HepG2 (cell line): ENCODE results near the gene PRKG1. TPM values are rescaled to one million over a fixed set of nuclear protein-coding genes. Genes with fewer than 3 reads are reported as not detected.

ENCODE experiments used
- BRCA1 ChIP-seq: sonication (generic); formaldehyde crosslinking; IDR thresholded peaks from 2 replicates; pipeline ENCODE4 v1.4.0; 2020; ENCODE audit warnings: missing genetic modification reagents
- HMGA1 ChIP-seq: sonication (generic); formaldehyde crosslinking; conservative IDR thresholded peaks from 2 replicates; pipeline ENCODE4 v1.4.0; 2020; ENCODE audit warnings: missing genetic modification reagents
- MZF1 ChIP-seq: sonication (generic); formaldehyde crosslinking; IDR thresholded peaks from 2 replicates; pipeline ENCODE4 v1.8.1; 2023; ENCODE audit warnings: mild to moderate bottlenecking, missing genetic modification reagents, borderline replicate concordance
- THAP11 ChIP-seq: IDR thresholded peaks from 2 replicates; pipeline ENCODE4 v1.6.1; 2016; ENCODE audit warnings: missing biosample characterization, missing genetic modification reagents
- ZNF639 ChIP-seq: conservative IDR thresholded peaks from 2 replicates; pipeline ENCODE4 v1.6.1; 2018; ENCODE audit warnings: missing genetic modification reagents
- ZNF713 ChIP-seq: sonication (generic); formaldehyde crosslinking; IDR thresholded peaks from 2 replicates; pipeline ENCODE4 v1.4.0; 2020; ENCODE audit warnings: mild to moderate bottlenecking, missing genetic modification reagents
- polyA plus RNA-seq, 8 experiments: library from polyadenylated mRNA; depleted of rRNA in 3 of 8; stranded (reverse) in 7 of 8; unstranded in 1 of 8; fragments of >200 nt; fragmentation: Illumina TruSeq in 4 of 8; extraction: Trizol in 4 of 8; gene quantifications; 2 replicates each; pipeline versions ENCODE4 v1.2.1 to v1.2.3, GENCODE V29; 2011 to 2016; ENCODE audit warnings: low read depth in 4 of 8, missing spikeins in 1 of 8, mixed read lengths in 1 of 8; ENCODE audit not compliant: insufficient read depth in 1 of 8
- total RNA-seq, 5 experiments: library from RNA; depleted of rRNA; stranded (reverse); fragments of >200 nt; fragmentation: Illumina TruSeq; extraction: Trizol; gene quantifications; 2 replicates each; pipeline ENCODE4 v1.2.3, GENCODE V29; 2016; ENCODE audit warnings: low read depth in 1 of 5
- TF ChIP-seq, protein P1 (sequence below): sonication (generic); formaldehyde crosslinking; IDR thresholded peaks from 2 replicates; pipeline ENCODE4 v1.4.0; 2020; ENCODE audit warnings: missing genetic modification reagents
- TF ChIP-seq, protein P2 (sequence below): sonication (generic); formaldehyde crosslinking; IDR thresholded peaks from 2 replicates; pipeline ENCODE4 v1.5.1; 2020; ENCODE audit warnings: missing genetic modification reagents, mild to moderate bottlenecking, borderline replicate concordance
- TF ChIP-seq, protein P3 (sequence below): sonication (generic); formaldehyde crosslinking; IDR thresholded peaks from 2 replicates; pipeline ENCODE4 v1.5.0; 2020; ENCODE audit warnings: mild to moderate bottlenecking, missing genetic modification reagents, borderline replicate concordance
- TF ChIP-seq, protein P4 (sequence below): sonication (generic); formaldehyde crosslinking; IDR thresholded peaks from 2 replicates; pipeline ENCODE4 v1.4.0; 2020; ENCODE audit warnings: mild to moderate bottlenecking, missing genetic modification reagents

The PRKG1 gene
- total and polyA plus RNA-seq, 2 of the 13 experiments (the other 11 are each of a cell fraction or from before 2014, with no cell fraction given): 0.01 TPM; not detected in 1

DNA sequence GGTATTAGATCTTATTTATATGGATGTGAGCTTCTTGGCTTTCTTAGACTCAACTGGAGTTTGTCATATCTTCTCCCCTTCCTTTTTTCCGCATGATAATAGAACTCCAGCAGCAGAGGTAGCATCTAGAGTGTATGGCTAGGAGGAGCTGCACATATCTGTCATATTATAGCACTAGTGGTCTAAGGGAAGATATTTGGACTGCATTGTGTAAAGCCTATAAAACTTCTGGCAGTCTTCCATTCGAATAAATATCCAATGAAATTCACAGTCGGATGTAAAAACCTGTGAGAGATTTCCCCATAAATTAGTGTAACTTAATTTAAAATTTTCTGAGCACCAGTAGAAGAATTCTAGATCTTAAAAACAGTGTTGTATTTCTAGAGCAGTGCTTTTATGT lies 123.9 kb downstream of the PRKG1 start (continued):
- TF ChIP-seq, protein P1, sequence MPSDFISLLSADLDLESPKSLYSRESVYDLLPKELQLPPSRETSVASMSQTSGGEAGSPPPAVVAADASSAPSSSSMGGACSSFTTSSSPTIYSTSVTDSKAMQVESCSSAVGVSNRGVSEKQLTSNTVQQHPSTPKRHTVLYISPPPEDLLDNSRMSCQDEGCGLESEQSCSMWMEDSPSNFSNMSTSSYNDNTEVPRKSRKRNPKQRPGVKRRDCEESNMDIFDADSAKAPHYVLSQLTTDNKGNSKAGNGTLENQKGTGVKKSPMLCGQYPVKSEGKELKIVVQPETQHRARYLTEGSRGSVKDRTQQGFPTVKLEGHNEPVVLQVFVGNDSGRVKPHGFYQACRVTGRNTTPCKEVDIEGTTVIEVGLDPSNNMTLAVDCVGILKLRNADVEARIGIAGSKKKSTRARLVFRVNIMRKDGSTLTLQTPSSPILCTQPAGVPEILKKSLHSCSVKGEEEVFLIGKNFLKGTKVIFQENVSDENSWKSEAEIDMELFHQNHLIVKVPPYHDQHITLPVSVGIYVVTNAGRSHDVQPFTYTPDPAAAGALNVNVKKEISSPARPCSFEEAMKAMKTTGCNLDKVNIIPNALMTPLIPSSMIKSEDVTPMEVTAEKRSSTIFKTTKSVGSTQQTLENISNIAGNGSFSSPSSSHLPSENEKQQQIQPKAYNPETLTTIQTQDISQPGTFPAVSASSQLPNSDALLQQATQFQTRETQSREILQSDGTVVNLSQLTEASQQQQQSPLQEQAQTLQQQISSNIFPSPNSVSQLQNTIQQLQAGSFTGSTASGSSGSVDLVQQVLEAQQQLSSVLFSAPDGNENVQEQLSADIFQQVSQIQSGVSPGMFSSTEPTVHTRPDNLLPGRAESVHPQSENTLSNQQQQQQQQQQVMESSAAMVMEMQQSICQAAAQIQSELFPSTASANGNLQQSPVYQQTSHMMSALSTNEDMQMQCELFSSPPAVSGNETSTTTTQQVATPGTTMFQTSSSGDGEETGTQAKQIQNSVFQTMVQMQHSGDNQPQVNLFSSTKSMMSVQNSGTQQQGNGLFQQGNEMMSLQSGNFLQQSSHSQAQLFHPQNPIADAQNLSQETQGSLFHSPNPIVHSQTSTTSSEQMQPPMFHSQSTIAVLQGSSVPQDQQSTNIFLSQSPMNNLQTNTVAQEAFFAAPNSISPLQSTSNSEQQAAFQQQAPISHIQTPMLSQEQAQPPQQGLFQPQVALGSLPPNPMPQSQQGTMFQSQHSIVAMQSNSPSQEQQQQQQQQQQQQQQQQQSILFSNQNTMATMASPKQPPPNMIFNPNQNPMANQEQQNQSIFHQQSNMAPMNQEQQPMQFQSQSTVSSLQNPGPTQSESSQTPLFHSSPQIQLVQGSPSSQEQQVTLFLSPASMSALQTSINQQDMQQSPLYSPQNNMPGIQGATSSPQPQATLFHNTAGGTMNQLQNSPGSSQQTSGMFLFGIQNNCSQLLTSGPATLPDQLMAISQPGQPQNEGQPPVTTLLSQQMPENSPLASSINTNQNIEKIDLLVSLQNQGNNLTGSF (CRISPR knock-in tag): no peak
- TF ChIP-seq ZNF713 (CRISPR knock-in tag): no peak
- no peak for TF ChIP-seq HMGA1 (CRISPR knock-in tag)
- TF ChIP-seq THAP11 (CRISPR knock-in tag): no peak
- TF ChIP-seq, protein P2, sequence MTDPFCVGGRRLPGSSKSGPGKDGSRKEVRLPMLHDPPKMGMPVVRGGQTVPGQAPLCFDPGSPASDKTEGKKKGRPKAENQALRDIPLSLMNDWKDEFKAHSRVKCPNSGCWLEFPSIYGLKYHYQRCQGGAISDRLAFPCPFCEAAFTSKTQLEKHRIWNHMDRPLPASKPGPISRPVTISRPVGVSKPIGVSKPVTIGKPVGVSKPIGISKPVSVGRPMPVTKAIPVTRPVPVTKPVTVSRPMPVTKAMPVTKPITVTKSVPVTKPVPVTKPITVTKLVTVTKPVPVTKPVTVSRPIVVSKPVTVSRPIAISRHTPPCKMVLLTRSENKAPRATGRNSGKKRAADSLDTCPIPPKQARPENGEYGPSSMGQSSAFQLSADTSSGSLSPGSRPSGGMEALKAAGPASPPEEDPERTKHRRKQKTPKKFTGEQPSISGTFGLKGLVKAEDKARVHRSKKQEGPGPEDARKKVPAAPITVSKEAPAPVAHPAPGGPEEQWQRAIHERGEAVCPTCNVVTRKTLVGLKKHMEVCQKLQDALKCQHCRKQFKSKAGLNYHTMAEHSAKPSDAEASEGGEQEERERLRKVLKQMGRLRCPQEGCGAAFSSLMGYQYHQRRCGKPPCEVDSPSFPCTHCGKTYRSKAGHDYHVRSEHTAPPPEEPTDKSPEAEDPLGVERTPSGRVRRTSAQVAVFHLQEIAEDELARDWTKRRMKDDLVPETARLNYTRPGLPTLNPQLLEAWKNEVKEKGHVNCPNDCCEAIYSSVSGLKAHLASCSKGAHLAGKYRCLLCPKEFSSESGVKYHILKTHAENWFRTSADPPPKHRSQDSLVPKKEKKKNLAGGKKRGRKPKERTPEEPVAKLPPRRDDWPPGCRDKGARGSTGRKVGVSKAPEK (CRISPR knock-in tag): no peak
- TF ChIP-seq ZNF639: no peak
- no peak for TF ChIP-seq BRCA1 (CRISPR knock-in tag)
- TF ChIP-seq, protein P3, sequence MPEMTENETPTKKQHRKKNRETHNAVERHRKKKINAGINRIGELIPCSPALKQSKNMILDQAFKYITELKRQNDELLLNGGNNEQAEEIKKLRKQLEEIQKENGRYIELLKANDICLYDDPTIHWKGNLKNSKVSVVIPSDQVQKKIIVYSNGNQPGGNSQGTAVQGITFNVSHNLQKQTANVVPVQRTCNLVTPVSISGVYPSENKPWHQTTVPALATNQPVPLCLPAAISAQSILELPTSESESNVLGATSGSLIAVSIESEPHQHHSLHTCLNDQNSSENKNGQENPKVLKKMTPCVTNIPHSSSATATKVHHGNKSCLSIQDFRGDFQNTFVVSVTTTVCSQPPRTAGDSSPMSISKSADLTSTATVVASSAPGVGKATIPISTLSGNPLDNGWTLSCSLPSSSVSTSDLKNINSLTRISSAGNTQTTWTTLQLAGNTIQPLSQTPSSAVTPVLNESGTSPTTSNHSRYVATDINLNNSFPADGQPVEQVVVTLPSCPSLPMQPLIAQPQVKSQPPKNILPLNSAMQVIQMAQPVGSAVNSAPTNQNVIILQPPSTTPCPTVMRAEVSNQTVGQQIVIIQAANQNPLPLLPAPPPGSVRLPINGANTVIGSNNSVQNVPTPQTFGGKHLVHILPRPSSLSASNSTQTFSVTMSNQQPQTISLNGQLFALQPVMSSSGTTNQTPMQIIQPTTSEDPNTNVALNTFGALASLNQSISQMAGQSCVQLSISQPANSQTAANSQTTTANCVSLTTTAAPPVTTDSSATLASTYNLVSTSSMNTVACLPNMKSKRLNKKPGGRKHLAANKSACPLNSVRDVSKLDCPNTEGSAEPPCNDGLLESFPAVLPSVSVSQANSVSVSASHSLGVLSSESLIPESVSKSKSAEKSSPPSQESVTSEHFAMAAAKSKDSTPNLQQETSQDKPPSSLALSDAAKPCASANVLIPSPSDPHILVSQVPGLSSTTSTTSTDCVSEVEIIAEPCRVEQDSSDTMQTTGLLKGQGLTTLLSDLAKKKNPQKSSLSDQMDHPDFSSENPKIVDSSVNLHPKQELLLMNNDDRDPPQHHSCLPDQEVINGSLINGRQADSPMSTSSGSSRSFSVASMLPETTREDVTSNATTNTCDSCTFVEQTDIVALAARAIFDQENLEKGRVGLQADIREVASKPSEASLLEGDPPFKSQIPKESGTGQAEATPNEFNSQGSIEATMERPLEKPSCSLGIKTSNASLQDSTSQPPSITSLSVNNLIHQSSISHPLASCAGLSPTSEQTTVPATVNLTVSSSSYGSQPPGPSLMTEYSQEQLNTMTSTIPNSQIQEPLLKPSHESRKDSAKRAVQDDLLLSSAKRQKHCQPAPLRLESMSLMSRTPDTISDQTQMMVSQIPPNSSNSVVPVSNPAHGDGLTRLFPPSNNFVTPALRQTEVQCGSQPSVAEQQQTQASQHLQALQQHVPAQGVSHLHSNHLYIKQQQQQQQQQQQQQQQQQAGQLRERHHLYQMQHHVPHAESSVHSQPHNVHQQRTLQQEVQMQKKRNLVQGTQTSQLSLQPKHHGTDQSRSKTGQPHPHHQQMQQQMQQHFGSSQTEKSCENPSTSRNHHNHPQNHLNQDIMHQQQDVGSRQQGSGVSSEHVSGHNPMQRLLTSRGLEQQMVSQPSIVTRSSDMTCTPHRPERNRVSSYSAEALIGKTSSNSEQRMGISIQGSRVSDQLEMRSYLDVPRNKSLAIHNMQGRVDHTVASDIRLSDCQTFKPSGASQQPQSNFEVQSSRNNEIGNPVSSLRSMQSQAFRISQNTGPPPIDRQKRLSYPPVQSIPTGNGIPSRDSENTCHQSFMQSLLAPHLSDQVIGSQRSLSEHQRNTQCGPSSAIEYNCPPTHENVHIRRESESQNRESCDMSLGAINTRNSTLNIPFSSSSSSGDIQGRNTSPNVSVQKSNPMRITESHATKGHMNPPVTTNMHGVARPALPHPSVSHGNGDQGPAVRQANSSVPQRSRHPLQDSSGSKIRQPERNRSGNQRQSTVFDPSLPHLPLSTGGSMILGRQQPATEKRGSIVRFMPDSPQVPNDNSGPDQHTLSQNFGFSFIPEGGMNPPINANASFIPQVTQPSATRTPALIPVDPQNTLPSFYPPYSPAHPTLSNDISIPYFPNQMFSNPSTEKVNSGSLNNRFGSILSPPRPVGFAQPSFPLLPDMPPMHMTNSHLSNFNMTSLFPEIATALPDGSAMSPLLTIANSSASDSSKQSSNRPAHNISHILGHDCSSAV (CRISPR knock-in tag): no peak
- TF ChIP-seq, protein P4, sequence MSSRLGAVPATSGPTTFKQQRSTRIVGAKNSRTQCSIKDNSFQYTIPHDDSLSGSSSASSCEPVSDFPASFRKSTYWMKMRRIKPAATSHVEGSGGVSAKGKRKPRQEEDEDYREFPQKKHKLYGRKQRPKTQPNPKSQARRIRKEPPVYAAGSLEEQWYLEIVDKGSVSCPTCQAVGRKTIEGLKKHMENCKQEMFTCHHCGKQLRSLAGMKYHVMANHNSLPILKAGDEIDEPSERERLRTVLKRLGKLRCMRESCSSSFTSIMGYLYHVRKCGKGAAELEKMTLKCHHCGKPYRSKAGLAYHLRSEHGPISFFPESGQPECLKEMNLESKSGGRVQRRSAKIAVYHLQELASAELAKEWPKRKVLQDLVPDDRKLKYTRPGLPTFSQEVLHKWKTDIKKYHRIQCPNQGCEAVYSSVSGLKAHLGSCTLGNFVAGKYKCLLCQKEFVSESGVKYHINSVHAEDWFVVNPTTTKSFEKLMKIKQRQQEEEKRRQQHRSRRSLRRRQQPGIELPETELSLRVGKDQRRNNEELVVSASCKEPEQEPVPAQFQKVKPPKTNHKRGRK: no peak
- no peak for TF ChIP-seq MZF1 (CRISPR knock-in tag)
